Measurements from ENCODE around the gene MANBA.
"Not testable (repeated sequence)": the region's sequence is repeated elsewhere in the genome, so short reads cannot be mapped to it uniquely, and the experiment has no call there.

The MANBA gene

GRCh38 chr4:102718833-102719575, 41.8 kb downstream of the MANBA start:
- not testable (repeated sequence) for DNase-seq

GRCh38 chr4:102717448-102718092, 43.2 kb downstream of the MANBA start:
- no peak for DNase-seq

DNA sequence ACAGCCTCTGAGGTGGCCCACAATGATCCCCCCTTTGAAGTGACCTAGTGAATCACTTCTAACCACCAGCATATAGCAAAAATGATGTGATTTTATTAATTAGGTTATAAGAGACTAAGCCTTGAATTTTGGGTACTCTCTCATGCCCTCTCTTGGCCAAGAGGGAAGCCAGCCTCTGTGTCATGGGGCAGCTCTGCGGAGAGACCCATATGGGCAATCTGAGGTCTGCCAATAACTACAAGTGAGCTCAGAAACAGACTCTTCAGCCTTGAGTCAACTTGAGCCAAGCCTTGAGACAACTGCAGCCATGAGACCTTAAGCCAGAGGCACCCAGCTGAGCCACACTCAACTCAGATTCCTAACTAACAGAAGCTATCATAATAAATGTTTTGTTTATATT, 45.7 kb downstream of the MANBA start:
- no peak for DNase-seq

DNA sequence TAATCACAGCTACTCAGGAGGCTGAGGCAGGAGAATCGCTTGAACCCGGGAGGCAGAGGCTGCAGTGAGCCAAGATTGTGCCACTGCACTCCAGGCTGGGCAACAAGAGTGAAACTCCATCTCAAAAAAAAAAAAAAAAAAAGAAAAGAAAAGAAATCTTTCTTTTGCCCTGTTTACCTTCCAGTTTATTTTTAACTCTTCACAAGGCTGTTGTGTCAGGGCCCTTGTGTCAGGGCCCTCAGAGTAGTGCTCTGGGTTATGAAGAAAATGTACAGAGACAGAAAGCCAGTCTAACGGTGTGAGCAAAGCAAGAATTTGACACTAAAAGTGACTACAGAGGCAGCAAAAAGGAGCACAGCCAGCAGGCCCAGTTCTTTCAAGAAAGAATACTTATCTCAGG, 47.0 kb downstream of the MANBA start:
- DNase-seq, result not testable (repeated sequence)

DNA sequence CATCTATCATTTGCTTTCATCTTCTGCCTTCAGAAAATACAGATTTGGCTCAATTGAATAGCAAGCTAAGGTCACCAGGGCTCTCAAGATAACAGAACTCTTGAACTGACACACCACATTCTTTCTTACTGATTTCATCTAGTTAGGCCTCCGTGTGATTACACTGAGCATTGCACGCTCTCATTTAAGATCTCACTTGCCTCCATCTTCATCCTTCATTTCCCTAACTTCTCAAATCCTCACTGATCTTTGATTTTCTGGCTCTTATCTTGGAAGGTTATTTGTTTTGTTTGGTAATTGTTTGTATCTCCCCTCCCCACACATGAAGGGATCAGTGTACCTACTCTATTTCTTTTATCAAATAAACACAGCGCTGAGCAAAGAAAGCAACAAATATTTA, 47.7 kb downstream of the MANBA start:
- no peak for DNase-seq

DNA sequence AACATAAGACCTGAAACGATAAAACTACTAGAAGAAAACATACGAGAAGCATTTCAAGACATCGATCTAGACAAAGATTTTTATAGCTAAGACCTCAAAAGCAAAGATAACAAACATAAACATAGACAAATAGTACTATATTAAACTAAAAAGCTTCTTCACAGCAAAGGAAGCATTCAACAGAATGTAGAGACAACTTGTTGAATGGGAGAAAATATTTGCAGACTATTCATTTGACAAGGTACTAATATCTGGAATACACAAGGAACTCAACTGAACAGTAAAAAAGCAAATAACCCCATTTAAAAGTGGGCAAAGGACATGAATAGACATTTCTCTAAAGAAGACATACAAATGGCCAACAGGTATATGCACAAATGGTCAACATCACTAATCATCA, 49.8 kb downstream of the MANBA start:
- no peak for DNase-seq

- not testable (repeated sequence) for DNase-seq
Measured at GRCh38 chr4:102709060-102709459, 51.7 kb downstream of the MANBA start.

- no peak for DNase-seq
Measured at GRCh38 chr4:102707150-102707549, 53.6 kb downstream of the MANBA start.

- no peak for DNase-seq
Measured at GRCh38 chr4:102705391-102705935, 55.3 kb downstream of the MANBA start.

DNA sequence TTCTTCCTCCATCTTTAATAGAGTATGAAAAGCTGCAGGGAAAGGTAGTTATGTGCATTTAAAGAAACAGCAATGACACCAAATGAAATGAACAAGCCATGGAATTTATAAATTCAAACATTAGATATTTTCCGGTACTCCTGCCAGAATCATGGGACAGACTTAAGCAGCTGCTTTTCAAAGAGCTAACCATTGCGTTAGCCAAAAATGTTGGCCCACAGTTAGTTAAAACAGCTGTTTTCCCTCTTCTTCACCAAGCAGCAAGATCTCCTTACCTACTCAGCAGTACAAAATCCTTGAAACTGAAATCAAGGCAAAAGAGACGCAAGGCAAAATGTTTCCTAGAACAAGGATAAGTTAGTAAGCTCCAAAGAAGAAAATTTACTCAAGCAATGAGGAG, 64.0 kb downstream of the MANBA start:
- no peak for DNase-seq

DNA sequence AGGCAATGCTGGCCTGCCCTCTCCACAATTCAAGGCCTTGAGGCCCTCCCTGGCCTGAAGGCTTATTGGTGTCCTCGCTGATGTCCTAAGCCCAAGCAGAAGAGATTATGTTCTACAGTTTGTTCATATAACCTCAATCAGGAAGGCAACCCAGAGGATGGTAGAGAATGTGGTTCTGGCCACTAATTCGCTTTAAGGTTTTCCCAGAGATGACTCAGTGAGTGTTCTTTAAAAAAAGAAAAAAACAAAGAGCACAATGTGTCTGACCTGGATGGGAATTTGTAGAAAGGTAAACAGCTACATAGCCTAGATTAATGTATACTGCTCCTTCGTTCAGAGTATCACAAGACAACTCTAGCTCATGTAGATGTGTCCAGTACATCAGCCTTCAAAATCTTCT, 66.0 kb downstream of the MANBA start:
- no peak for DNase-seq

GRCh38 chr4:102693861-102694260, 66.9 kb downstream of the MANBA start:
- no peak for DNase-seq

DNA sequence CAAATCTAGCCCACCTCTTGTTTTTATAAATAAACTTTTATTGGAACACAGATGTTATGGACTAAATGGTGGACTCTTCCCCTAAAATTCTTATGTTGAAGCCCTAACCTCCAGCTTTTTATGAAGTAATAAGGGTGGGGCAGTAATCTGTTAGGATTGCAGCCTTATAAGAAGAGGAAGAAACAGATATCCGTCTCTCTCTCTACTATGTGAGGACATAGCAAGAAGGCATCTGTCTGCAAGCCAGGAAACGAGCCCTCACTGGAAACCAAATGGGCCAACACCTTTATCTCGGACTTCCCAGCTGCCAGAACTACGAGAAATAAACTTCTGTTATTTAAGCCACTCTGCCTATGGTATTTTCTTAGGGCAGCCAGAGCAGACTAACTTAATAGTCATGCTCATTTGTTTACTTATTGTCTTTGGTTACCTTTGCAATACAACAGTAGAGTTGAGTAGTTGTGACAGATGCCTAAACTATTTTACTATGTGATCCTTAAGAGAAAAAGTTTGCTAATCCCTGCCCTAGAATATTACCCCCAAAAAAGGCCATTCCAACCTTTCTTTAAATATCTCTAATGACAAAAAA, 67.4 kb downstream of the MANBA start:
- no peak for DNase-seq

GRCh38 chr4:102692474-102692873, 68.3 kb downstream of the MANBA start:
- no peak for DNase-seq

- DNase-seq, result no peak
Measured at GRCh38 chr4:102687982-102688433, 72.8 kb downstream of the MANBA start.

- no peak for DNase-seq
Measured at GRCh38 chr4:102687373-102687981, 73.3 kb downstream of the MANBA start.

DNA sequence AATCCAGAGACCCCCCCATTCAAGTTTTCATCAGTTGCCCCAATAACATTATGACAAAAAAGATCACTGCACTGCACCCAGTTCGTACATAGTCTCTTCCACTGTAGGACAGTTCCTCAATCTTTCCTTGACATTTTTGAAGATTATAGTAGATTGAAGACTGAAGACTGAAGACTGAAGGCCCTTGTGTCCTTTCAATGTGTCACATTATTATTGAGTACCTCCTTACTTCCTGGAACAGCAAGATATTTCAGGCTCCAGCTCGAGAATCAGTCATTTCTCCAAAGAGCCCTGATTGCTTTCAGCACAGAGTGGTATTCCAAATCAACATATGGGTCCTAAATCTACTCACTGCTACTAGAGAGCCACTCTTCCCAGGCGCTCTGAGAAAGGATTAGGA, 75.0 kb downstream of the MANBA start:
- no peak for DNase-seq

GRCh38 chr4:102684610-102685052, 76.1 kb downstream of the MANBA start:
- no peak for DNase-seq

- DNase-seq, result no peak
Measured at GRCh38 chr4:102683881-102684609, 76.7 kb downstream of the MANBA start.

DNA sequence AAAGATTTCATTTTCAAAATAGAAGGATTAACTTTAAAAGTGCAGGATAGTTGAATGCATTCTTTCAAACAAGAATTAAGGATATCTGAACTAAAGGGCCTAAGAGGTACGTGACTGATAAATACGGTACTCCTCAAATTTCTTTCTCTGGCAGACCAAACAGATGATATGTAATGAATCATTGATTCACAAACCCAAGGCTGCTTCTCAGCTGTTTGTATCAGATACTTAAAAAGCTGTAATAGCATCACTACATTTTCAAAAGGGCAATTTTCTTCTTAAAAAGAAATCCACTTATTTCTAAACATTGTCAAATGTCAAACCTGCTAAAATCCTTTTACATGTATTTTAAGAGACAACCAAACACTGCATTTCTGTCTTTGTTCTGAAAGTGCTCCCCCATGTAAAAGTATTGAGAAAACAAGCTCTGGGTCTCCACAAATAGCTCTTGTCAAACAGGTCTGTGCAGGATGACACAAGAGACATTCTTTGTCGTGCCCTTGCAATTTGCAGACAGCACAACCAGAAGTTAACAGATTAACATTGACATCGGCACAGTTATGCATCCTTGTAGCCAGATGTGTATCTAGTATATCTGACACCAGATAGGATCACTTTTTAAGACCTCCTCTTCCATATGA, 82.0 kb downstream of the MANBA start:
- peak; percentile 54 for DNase-seq

GRCh38 chr4:102678107-102678506, 82.7 kb downstream of the MANBA start:
- peak; percentile 54 for DNase-seq

DNA sequence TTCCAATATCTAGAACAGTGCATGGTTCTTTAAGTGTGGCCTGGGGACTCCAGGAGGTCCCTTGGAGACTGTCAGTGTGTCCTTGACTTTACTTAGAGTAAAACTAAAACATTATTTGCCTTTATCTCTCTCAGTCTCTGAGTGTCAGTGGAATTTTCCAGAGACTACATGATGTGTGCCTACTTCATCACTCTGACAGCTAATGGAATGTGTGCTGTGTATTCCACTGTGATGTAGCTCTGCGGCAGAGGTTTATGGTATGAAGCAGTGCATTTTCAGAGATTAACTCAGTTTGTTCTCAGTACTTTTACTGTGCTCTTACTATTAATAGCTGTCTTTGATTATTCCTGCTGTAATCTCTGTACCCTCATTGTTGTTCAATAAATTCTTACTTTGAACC, 85.6 kb downstream of the MANBA start:
- no peak for DNase-seq
